GM12864 (cell line): ENCODE results near the gene SRI.
"Not testable (repeated sequence)": the region's sequence is repeated elsewhere in the genome, so short reads cannot be mapped to it uniquely, and the experiment has no call there.

Source experiments
- DNase-seq: peaks from one replicate; pipeline ENCODE4 v3.0.0-alpha.2; 2011; ENCODE audit warnings: low read depth
- H3K4me3 ChIP-seq: 2 replicates; pipeline ENCODE4 v1.5.1; 2011; ENCODE audit warnings: mild to moderate bottlenecking, low read depth, low read length, control low read depth
- TF ChIP-seq, protein P1 (sequence below): IDR thresholded peaks from 2 replicates; pipeline ENCODE4 v1.5.1; 2011; ENCODE audit warnings: low read depth, mild to moderate bottlenecking, moderate library complexity, low read length, control low read depth, inconsistent platforms; ENCODE audit errors: missing control alignments

The SRI gene

DNA sequence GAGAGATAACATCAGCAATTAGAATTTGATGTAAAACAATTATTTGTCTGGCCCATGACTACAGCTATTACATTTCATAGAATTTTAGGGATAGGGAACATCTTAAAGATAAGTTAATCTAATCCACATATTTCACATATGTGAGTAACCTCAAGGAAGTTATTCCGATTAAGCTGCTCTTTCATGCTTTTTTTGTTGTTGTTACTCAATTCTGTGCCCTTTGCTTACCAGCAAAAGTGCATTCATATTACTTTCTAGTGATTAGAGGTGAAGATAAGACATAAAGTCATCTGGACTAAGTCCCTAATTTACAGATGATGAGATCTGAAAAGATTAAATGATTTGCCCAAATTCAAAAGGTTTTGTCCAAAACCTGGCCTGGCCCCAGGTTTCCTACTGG lies 40.9 kb upstream of the SRI start:
- no peak overlapping the region for H3K4me3 ChIP-seq
- TF ChIP-seq, protein P1, sequence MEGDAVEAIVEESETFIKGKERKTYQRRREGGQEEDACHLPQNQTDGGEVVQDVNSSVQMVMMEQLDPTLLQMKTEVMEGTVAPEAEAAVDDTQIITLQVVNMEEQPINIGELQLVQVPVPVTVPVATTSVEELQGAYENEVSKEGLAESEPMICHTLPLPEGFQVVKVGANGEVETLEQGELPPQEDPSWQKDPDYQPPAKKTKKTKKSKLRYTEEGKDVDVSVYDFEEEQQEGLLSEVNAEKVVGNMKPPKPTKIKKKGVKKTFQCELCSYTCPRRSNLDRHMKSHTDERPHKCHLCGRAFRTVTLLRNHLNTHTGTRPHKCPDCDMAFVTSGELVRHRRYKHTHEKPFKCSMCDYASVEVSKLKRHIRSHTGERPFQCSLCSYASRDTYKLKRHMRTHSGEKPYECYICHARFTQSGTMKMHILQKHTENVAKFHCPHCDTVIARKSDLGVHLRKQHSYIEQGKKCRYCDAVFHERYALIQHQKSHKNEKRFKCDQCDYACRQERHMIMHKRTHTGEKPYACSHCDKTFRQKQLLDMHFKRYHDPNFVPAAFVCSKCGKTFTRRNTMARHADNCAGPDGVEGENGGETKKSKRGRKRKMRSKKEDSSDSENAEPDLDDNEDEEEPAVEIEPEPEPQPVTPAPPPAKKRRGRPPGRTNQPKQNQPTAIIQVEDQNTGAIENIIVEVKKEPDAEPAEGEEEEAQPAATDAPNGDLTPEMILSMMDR = no peak
- DNase-seq = no peak

DNA sequence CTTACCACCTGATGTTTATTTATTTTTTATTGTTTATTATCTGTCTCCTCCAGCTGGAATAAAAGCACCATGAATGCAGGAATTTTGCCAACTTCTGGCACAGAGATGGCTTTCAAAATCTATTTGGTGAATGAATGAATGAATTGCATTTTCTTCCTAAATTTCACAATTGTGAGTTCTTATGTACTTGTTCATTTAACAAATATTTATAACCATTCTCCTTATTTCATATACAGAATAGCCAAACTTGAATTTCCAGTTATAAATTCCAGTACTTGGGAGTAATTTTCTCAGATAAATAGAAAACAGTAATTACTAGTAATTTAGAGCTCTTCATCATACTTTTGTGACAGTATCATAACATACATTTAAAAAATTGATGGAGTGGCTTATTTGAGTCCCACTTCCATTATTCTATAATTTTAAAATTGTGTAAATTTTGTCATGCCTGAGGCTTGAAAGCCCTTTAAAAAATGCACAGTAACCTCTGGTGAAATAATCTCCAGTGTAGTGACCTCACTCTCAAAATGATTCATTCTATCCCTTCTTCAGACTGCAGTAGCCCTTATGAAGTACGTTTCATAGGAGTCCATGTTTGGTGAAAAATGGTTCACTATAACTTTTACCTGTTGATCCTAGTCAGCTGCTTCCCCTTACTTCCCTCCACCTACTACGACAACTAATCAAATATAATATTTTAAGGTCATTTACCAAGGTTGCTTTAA lies 40.0 kb upstream of the SRI start:
- TF ChIP-seq, protein P1 = no peak
- no peak overlapping the region for H3K4me3 ChIP-seq
- no peak for DNase-seq

DNA sequence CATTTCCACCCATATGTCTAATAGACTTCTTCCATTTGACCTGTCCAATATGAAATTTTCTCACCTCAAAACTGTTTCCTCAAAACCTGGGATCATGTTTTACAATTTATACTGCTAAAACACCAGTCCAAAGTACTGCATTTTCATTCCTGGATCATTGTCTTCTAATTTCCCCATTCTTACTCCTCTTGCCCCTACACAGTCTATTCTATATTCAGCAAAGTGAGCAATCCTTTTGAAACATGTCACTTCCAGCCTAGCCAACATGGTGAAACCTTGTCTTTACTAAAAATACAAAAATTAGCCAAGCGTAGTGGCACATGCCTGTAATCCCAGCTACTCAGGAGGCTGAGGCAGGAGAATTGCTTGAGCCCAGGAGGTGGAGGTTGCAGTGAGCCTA lies 38.5 kb upstream of the SRI start:
- not testable (repeated sequence) for DNase-seq, H3K4me3 ChIP-seq

DNA sequence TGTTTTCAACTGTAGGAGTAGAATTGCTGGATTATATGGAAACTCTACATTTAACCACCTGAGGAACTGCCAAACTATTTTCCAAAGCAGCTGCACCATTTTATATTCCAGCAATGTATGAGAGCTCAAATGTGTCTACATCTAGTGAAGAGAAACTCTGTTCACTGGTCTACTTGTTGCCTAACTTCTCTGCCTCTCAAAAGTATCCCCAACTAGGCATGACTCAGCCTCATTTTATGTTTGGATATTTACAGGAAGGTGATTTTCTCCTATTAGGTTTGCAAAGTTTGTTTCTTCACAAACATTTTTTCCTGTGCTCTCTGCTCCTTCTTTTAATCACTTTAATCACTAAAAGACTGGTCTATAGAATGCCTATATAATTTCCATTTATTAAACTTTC lies 37.1 kb upstream of the SRI start:
- H3K4me3 ChIP-seq = no peak overlapping the region
- DNase-seq = no peak
- TF ChIP-seq, protein P1 = no peak

DNA sequence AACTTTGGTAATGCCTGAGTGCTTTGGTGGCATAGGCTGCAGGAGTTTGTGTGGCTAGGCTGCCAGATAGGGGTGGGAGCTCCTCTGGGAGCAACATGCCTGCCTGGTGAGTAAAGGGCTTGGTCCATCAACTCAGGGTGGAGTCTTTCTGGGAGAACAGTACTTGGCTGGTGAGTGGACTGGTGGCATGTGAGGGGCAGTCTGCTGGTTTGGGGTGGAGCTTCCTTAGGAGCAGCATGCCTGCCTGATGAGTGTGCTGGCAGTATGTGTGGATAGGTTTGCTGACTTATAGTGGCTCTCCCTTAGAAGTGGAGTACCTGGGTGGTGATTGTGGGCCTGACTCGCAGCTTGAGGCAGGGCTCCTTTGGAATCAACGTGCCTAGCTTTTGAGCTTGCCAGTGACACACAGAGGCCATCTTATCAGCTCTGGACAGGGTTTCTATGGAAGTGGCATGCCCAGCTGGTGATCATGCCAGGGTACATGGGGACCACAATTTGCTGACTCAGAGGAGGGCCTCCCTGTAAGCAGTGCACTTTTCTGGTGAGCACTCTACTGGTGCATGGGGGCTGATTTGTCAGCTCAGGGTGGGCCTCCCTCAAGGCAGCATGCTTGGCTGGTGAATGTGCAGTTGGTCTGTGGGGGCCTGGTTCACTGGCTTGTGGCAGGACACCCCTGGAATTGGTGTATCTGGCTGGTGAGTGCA lies 35.0 kb upstream of the SRI start:
- TF ChIP-seq, protein P1 = no peak
- no peak overlapping the region for H3K4me3 ChIP-seq

DNA sequence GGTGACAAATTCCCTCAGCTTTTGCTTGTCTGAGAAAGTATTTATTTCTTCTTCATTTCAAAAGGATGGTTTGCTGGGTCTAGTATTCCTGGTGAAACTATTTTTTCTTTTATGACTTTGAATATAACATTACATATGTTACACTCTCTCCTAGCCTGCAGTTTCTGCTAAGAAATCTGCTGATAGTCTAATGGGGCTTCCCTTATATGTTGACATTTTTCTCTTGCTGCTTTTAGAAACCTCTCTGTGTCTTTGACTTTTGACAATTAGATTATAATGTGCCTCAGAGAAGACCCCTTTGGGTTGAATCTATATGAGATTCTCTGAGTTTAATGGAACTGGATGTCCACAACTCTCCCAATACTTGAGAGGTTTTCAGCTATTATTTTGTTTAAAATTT lies 33.8 kb upstream of the SRI start:
- no peak for DNase-seq
- TF ChIP-seq, protein P1 = no peak
- H3K4me3 ChIP-seq = no peak overlapping the region

More for the DNA sequence above, 35.0 kb upstream of the SRI start:
- DNase-seq = no peak

DNA sequence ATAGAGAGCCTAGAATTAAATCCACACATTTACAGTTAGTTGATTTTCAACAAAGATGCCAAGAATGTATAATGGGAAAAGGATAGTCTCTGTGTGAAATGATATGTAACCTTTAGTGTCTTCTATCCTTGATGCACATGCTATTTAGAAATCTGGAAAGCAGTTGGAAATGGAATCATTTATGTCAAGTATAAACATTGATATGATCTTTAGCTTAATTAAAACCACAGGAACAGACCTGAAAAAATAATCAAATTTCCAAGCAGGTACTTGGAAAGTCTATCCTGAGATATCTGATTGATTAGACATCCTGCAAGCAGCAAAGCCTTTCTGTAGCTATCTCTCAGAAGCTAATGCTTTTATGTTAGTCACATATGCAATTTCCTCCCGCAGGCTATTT lies 24.4 kb upstream of the SRI start:
- DNase-seq = no peak

More for the DNA sequence above, 24.4 kb upstream of the SRI start:
- H3K4me3 ChIP-seq = no peak overlapping the region
- TF ChIP-seq, protein P1 = no peak
